H1 (cell line): ENCODE data around the gene CEP85L.

Experiments used
- ATF3 ChIP-seq: IDR thresholded peaks from 2 replicates; pipeline ENCODE4 v1.6.1; 2011; ENCODE audit warnings: low read depth, mild to moderate bottlenecking, low read length; ENCODE audit not compliant: insufficient read depth
- CTCF ChIP-seq, 3 experiments: IDR thresholded peaks; 1 replicate in 2 of 3; 2 replicates in 1 of 3; pipeline versions ENCODE4 v1.5.1 to v1.6.1; 2011; ENCODE audit warnings: low read length in 3 of 3, mild to moderate bottlenecking in 3 of 3, inconsistent platforms in 2 of 3, low read depth in 1 of 3, moderate library complexity in 1 of 3; ENCODE audit not compliant: insufficient read depth in 1 of 3; ENCODE audit errors: control extremely low read depth in 1 of 3
- HDAC2 ChIP-seq, 2 experiments: fragments of 300-600 bp in 1 of 2; sonication (generic) in 1 of 2; IDR thresholded peaks; 2 replicates each; pipeline ENCODE4 v1.6.1; 2011 to 2012; ENCODE audit warnings: low read depth in 2 of 2, low read length in 2 of 2, mild to moderate bottlenecking in 2 of 2, moderate library complexity in 2 of 2, borderline replicate concordance in 1 of 2, inconsistent platforms in 1 of 2
- MAX ChIP-seq: IDR thresholded peaks from 2 replicates; pipeline ENCODE4 v1.6.1; 2012; ENCODE audit warnings: inconsistent platforms
- POLR2AphosphoS5 ChIP-seq: IDR thresholded peaks from 2 replicates; pipeline ENCODE4 v1.6.1; 2011; ENCODE audit warnings: low read depth, low read length
- SP1 ChIP-seq: IDR thresholded peaks from 2 replicates; pipeline ENCODE4 v1.6.1; 2011; ENCODE audit warnings: low read depth, low read length
- TCF12 ChIP-seq: IDR thresholded peaks from 2 replicates; pipeline ENCODE4 v1.6.1; 2011; ENCODE audit warnings: low read depth, mild to moderate bottlenecking, low read length

GRCh38 chr6:118611334-118611733 lies 40.1 kb downstream of the CEP85L start:
- TF ChIP-seq MAX = no peak
- no peak for TF ChIP-seq CTCF (IDR thresholded peaks at IDR 0.05; ENCODE audit: control extremely low read depth in 1 of 3, insufficient read depth in 1 of 3, low read depth in 1 of 3, low read length in 3 of 3)
- no peak for TF ChIP-seq TCF12
- TF ChIP-seq HDAC2 (IDR thresholded peaks at IDR 0.05; ENCODE audit: borderline replicate concordance in 1 of 2, low read depth in 2 of 2, low read length in 2 of 2) = no peak
- no peak for TF ChIP-seq POLR2AphosphoS5
- no peak for TF ChIP-seq SP1
- no peak for TF ChIP-seq ATF3
